Measurements from ENCODE around the gene ZNF438. TPM values are rescaled to one million over a fixed set of nuclear protein-coding genes. Genes with fewer than 3 reads are reported as not detected.

ZNF438 gene
- total RNA-seq, 2 donors from 2014 or later = 10.6 to 14.5 TPM

DNA sequence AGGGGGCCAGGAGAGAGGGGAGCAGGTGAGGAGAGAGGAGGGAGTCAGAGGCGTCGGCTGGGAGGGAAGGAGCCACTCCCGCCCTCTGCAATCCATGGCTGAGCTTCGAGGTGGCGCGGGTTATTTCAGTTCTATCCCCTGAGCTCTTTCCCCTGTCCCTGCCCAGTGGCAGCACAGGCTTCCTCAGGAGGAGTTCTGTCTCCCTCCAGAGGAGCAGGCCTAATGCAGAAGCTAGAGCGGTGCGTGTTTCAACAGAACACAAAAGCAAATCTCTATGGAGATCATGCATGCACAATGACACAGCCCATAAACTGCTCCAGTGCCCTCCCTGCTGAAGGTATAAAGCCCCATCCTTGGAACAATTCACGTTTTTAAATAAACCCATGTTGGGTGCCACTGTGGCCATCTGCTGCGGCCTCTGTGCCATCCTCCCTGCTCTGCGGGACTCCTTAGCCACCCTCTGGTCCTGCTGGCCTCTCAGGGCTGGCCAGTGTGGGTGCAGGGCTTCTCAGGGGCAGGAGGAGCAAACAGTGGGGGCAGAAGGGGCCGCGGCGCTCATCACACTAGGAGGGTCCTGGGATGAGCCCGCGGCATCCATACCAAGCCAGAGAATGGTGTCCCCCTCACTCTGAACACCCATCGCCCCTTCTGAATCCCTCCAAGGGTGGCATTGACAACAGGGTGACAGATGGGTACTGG, 209.5 kb downstream of the ZNF438 start:
- ATAC-seq (ENCODE audit: insufficient number of reproducible peaks, low FRiP score, low read depth) = no peak

DNA sequence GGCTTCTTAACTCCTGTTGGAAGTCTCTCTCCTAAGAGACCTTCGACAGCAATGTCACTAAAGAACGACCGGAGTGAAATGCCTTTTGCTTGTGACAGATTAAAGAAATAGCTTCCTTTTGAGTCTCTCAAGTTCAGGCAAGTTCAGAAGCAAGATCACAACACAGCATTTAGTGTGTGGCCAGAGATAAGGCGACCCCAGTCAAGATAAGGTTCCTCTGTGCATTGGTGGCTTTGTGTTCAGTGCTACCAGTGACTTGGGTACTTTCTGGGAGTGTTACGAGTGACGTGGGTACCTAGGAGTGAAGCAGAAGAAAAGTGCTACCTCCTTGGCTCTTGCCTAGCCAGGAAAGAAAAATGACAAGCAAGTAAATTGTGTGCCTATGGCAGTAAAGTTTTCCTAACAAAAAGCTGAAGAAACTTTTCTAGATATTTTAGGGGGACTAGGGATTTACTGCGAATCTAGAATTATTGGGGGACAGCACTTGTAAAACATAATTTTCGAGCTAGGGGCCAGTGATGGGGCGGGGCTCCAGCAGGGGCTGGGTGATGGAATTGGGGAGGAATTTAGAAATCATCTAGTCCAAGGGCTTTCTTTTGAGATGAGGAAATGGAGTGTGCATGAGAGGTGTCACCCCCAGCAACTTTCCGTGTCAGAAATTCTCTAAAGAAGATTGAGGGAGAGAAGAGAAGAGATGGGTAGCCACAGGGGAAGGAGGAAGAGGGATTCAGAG, 210.2 kb downstream of the ZNF438 start:
- Histone ChIP-seq H3K27me3 (replicated peaks; ENCODE audit: insufficient read depth) (no peaks in the 10 kb centered on the region), H3K9me3 (no peaks in the 10 kb centered on the region), H3K4me3 (no peak overlapping the region), H3K36me3 (no peaks in the 10 kb centered on the region), H3K4me1 (ENCODE audit: control insufficient read depth in 1 of 2, low read depth in 2 of 2) (peaks cover 16 to 58% of the 10 kb centered on the region in 2 donors), H3K27ac (peak overlapping the region; percentile 90 to 96)
- ATAC-seq (ENCODE audit: insufficient number of reproducible peaks, low FRiP score, low read depth) = no peak
- TF ChIP-seq CTCF (IDR thresholded peaks at IDR 0.05) = no peak
- no peak for DNase-seq (ENCODE audit: low spot score)

More for the DNA sequence above, 209.5 kb downstream of the ZNF438 start:
- no peak for TF ChIP-seq CTCF (IDR thresholded peaks at IDR 0.05)
- no peak overlapping the region for H3K4me3 ChIP-seq
- peaks cover 16 to 51% of the 10 kb centered on the region in 2 donors for H3K4me1 ChIP-seq (ENCODE audit: control insufficient read depth in 1 of 2, low read depth in 2 of 2)
- no peaks in the 10 kb centered on the region for H3K27me3 ChIP-seq (replicated peaks; ENCODE audit: insufficient read depth)
- no peaks in the 10 kb centered on the region for H3K9me3 ChIP-seq
- peak overlapping the region; percentile 90 to 96 for H3K27ac ChIP-seq
- no peak for DNase-seq (ENCODE audit: low spot score)
- H3K36me3 ChIP-seq = no peaks in the 10 kb centered on the region

DNA sequence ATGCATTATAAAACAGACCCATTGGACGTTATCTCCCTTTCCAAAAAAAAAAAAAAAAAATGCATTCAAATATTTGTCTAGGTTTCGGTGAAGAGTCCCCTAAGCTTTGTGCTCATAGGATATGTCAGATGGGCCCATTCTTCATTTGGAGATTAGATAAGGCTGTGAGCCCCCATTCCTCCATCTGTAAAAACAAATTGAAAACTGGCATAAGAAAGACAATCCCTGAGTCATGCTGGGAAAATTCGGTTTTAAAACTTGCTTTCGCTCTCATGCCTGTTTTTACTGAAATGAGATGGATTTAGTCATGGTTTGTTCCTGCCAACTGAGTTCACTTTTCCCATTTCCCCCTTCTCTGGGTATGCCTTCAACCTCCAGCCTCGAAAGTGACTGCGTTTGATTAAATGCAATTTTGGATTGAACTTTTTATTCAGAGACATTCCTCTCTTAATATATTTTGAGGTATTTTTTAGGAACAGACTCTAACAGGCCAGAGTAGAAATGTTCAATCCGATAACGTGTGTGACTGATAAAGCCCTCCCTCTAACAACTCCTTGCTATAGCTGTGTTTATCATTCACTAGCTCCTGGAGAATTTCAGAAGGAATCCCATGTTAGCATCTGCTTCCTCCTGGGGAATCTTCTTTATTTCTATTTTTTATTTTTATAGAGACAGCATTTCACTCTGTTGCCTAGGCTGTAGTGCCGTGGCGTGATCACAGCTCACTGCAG, 211.2 kb downstream of the ZNF438 start:
- Histone ChIP-seq H3K27me3 (replicated peaks; ENCODE audit: insufficient read depth) (no peaks in the 10 kb centered on the region), H3K4me3 (peak overlapping the region; percentile 68), H3K9me3 (no peaks in the 10 kb centered on the region), H3K27ac (peak overlapping the region; percentile 90 to 96), H3K4me1 (ENCODE audit: control insufficient read depth in 1 of 2, low read depth in 2 of 2) (peaks cover 16 to 68% of the 10 kb centered on the region in 2 donors), H3K36me3 (no peaks in the 10 kb centered on the region)
- DNase-seq (ENCODE audit: low spot score) = no peak
- peak; percentile 46 for ATAC-seq (ENCODE audit: insufficient number of reproducible peaks, low FRiP score, low read depth)
- TF ChIP-seq CTCF (IDR thresholded peaks at IDR 0.05) = no peak

GRCh38 chr10:30819341-30820181, 212.1 kb downstream of the ZNF438 start:
- ATAC-seq (ENCODE audit: insufficient number of reproducible peaks, low FRiP score, low read depth) (no peak), DNase-seq (ENCODE audit: low spot score) (no peak)
- H3K36me3 ChIP-seq = no peaks in the 10 kb centered on the region

More at GRCh38 chr10:30819341-30820181, 212.1 kb downstream of the ZNF438 start:
- Histone ChIP-seq H3K4me1 (ENCODE audit: control insufficient read depth in 1 of 2, low read depth in 2 of 2) (peaks cover 16 to 75% of the 10 kb centered on the region in 2 donors), H3K27ac (peak overlapping the region; percentile 90 to 96), H3K4me3 (peak overlapping the region; percentile 68), H3K27me3 (replicated peaks; ENCODE audit: insufficient read depth) (no peaks in the 10 kb centered on the region), H3K9me3 (no peaks in the 10 kb centered on the region)
- no peak for TF ChIP-seq CTCF (IDR thresholded peaks at IDR 0.05)
